COR-L47 (cell line): ENCODE results near the gene UPP2.

Experiments
- DNase-seq: peaks from one replicate; lab custom pipeline; 2025; lab: John Stamatoyannopoulos, UW

Gene UPP2

DNA sequence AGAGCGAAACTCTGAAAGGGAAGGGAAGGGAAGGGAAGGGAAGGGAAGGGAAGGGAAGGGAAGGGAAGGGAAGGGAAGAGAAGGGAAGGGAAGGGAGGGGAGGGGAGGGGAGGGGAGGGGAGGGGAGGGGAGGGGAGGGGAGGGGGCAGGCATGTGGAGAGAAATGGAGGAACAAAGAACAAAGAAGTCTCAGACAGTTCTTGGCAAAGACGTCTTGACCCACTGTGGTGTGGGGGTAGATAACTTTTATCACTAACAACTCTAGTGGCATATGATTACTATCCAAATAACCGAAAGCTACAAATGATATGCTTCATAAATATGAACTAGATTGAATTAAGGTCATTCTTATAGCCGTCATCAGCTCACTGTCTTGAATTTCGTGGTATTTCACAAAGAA is 3.2 kb downstream of the UPP2 start:
- no peak for DNase-seq

DNA sequence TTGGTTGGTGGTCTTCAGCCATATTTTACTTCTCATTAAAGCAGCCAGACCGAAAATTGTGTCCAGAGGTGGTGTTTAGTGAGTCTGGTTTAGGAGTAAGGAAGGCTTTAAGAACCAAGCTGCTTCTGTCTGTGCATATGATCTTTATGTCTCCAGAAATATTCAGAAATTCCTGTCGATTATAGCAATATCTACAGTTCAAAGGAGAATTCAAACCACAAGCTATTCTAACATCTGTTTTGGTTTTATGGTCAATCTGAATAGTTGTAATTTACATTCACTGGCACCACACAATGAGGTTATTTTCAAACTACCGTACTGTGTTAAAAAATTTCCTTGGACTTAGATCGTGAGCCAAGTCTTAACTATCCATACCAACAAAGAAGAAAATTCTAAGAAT is 11.3 kb downstream of the UPP2 start:
- no peak for DNase-seq

DNA sequence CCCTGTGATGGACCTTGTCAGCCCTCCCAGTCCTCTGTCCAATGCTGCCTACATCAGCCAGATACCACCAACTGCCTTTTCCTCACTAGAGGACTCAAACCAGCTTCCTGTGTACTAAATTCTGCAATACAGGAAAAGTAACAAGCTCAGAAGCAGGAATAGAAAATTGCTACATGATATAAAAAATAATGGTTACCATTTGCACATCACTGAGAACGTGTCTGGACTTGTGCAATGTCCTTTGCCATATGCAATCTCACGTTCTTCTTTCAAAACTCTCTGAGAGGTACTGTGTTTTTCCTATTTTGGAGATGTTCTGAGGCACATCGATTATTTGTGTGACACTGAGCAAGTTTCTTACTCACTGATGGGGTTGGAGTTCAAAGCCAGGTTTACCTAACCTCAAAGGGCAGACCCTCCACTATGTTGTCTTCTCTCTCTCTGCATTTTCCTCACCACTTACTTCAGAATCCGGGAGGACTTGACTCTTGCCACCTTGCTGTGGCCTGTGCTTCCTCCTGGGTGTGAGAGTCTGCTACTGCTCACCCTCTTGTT is 12.1 kb downstream of the UPP2 start:
- no peak for DNase-seq

GRCh38 chr2:158114516-158114915 is 12.8 kb downstream of the UPP2 start:
- DNase-seq = no peak

DNA sequence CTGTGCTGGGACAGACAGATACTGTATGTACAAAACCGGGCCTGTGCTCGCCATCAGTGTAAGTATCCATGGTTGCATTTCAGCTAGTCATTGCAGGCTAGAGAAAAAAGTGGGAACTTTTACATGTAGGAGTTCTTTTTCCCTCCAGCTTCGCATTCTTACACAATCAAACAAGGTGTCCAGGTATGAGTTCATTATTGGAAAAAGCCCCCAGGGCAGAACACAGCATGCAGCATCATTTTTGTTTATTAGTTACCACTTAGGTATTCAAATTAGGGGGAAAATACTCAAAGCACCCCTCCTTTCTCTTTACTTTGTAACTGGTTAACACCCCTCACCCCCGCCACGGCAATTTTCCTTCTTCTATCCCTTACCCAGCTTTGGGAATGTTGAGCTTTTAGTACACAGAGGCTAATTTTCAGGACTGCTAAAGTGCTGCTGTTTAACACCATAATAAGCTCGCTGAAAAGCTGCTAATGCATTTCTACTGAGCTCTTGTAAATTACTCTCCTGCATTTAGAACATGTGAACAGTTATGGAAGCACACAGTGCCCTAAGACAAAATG is 13.6 kb downstream of the UPP2 start:
- DNase-seq = no peak

DNA sequence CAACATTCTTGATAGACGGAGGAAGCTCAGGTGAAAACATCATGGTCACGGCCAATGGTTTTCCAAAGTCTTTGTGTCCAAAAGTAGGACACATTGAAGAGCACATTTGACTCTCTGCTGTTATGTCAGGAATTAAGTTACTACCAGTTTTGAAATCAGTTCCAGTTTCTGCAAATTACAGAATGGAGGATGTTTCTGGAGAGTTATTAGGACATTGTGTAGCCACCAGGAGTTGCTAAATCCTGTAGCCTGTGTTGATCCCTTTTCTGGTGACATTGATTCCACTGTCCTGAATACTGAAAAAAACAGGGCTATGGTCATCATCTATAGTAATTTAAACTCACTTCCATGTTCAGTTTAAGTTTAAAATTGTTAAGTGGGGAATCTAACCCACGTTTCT is 15.3 kb downstream of the UPP2 start:
- no peak for DNase-seq

DNA sequence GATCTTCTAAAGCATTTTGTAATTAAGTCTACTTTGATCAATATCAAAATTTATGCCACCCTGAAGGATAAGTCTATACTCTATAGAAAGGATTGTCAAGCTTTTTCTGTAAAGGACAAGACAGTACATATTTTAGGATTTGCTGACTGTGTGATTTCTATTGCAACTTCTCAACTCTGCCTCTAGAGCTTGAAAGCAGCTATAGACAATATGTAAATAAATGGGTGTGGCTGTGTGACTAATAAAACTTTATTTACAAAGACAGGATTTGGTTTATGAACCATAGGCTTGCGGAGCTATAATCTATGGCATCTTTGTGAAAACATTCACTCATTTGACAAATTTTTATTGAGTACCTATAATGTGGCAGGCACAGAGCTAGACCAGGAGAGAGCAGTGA is 18.4 kb downstream of the UPP2 start:
- no peak for DNase-seq

- DNase-seq = no peak
Measured at GRCh38 chr2:158120664-158121641, 19.3 kb downstream of the UPP2 start.

DNA sequence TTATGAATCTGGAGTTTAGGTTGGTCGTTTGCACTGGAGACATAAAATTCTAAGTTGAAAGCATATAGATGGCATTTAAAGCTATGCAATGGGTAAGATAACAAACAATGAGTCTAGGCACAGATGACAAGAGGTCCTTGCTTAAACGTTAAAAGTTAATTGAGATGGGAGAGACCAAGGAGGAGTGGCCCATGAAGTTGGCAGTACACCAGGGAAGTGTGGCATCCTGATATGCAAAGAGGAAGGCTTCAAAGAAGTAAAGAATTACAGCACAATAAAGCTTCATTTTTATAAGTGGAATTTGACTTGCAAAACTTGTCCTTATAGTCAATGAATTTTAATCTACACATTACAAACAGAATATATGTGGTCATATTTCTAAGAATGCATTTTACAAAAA is 23.2 kb downstream of the UPP2 start:
- no peak for DNase-seq

- no peak for DNase-seq
Measured at GRCh38 chr2:158125756-158126498, 24.3 kb downstream of the UPP2 start.

- no peak for DNase-seq
Measured at GRCh38 chr2:158127380-158127804, 25.7 kb downstream of the UPP2 start.

GRCh38 chr2:158128168-158128973 is 26.7 kb downstream of the UPP2 start:
- DNase-seq = no peak

- no peak for DNase-seq
Measured at GRCh38 chr2:158129037-158129436, 27.4 kb downstream of the UPP2 start.

- DNase-seq = no peak
Measured at GRCh38 chr2:158130832-158131473, 29.3 kb downstream of the UPP2 start.

GRCh38 chr2:158131483-158131912 is 29.8 kb downstream of the UPP2 start:
- peak; percentile 11 for DNase-seq

DNA sequence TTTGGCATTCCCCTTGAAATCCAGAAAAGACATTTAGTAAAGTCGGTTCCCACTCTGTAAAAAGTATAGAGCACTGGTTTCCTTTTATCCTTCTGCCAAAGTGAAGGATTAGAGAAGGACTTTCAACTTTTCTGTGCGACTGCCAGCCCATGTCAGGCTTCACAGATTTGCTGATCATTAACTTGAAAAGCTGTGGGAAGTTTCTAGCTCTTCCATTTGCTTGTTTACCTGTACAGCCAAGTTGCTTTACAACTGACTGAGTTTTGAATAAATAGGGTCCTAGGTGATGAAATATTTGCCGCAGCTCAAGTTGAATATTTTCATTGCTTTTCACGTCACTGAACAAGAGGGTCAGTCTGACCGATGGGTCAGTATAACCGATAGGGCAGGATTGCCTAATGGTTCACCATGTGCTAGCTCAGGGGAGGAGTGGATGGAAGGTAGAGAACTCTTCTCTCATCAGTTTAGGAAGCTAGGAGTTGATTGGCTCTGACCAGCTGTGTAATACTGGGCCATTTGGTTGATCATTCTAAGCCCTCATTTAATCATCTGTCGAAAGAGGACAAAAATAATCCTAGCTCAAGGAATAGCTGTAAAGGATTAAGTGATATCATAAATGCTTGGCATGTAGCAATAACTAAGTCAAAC is 30.4 kb downstream of the UPP2 start:
- no peak for DNase-seq

GRCh38 chr2:158134055-158134454 is 32.4 kb downstream of the UPP2 start:
- no peak for DNase-seq

GRCh38 chr2:158134655-158135054 is 33.0 kb downstream of the UPP2 start:
- DNase-seq = no peak

GRCh38 chr2:158135096-158135495 is 33.4 kb downstream of the UPP2 start:
- DNase-seq = no peak

DNA sequence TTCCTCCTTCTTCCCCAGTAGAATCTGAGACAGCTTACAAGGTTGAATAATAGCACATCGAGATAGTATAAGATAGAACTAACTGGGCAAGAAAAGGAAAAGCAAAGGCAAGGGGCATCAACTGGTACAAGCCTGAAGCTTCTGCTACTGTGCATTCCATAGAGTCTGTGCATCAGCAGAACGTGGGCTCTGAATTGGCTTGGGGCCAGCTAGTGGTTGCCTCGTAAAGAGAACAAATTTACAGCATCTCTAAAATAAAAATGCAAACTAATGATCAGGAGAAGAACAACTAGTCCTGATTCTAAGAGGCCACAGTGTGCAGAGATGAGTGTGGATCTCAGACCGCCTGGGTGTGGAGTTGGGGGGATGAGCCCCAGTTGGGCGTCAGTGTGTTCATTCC is 36.6 kb downstream of the UPP2 start:
- DNase-seq = no peak

- DNase-seq = no peak
Measured at GRCh38 chr2:158140201-158140600, 38.5 kb downstream of the UPP2 start.
